ENCODE results near the gene RIMS3.

GRCh38 chr1:40620150-40620549, 45.3 kb downstream of the RIMS3 start:
- TF ChIP-seq ARNT (IDR thresholded peaks at IDR 0.05) (no peak), TARDBP (IDR thresholded peaks at IDR 0.05) (no peak), FOXM1 (IDR thresholded peaks at IDR 0.05; ENCODE audit: borderline replicate concordance) (no peak), ELF4 (IDR thresholded peaks at IDR 0.05) (no peak), ZNF384 (IDR thresholded peaks at IDR 0.05) (no peak), NFRKB (IDR thresholded peaks at IDR 0.05) (no peak), BHLHE40 (IDR thresholded peaks at IDR 0.05; ENCODE audit: borderline replicate concordance) (no peak), CTBP1 (IDR thresholded peaks at IDR 0.05; ENCODE audit: borderline replicate concordance) (no peak)

Measured in HEK293T (cell line).